ENCODE measurements around the gene TIGD1. TPM values are rescaled to one million over a fixed set of nuclear protein-coding genes. Genes with fewer than 3 reads are reported as not detected.

Gene TIGD1
- total RNA-seq, 1 experiment from 2014 or later: 9.8 TPM

DNA sequence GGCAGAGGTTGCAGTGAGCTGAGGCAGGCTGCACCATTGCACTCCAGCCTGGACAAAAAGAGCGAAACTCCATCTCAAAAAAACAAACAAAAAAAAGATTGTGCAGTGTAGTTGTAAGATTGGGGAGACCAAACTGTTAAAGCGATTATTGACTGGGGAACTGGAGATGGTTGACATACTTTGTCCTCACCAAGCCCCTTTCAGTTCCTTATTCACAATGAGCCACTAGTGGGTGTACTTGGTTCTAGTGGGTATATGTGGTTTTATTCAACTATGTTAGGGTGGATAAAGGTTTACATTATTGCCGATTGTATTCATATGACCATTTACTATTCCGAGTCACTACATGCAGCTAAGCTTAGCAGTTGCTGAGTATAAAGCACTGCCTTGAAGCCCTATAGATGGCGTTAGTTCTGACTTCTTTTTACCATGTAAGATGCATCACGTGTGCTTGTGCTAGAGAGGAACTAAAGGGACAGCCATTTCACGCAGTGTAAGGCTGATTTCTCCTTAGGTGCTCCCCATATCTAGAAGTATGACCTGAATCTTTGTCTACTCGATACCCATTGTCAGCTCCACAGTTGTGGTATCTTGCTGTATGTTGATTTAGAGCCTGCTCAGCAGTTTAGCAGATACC is 12.3 kb upstream of the TIGD1 start:
- CTCF ChIA-PET: interaction anchor here (0.6 kb wide), 1 partner anchor 51 kb away, joined by 14 read pairs; no protein-coding TSS in a partner anchor
- BruUV-seq (replicated peaks): no TSS peak
- TF ChIP-seq EZH2 (IDR thresholded peaks at IDR 0.05; ENCODE audit: borderline replicate concordance, low read depth, low read length, poor library complexity, severe bottlenecking): no peak
- TF ChIP-seq, protein P1, sequence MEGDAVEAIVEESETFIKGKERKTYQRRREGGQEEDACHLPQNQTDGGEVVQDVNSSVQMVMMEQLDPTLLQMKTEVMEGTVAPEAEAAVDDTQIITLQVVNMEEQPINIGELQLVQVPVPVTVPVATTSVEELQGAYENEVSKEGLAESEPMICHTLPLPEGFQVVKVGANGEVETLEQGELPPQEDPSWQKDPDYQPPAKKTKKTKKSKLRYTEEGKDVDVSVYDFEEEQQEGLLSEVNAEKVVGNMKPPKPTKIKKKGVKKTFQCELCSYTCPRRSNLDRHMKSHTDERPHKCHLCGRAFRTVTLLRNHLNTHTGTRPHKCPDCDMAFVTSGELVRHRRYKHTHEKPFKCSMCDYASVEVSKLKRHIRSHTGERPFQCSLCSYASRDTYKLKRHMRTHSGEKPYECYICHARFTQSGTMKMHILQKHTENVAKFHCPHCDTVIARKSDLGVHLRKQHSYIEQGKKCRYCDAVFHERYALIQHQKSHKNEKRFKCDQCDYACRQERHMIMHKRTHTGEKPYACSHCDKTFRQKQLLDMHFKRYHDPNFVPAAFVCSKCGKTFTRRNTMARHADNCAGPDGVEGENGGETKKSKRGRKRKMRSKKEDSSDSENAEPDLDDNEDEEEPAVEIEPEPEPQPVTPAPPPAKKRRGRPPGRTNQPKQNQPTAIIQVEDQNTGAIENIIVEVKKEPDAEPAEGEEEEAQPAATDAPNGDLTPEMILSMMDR (conservative IDR thresholded peaks at IDR 0.05; ENCODE audit: low read depth, low read length): no peak
- Histone ChIP-seq H3K4me3 (ENCODE audit: low read depth, low read length, poor library complexity, severe bottlenecking) (no peak overlapping the region), H3K27me3 (replicated peaks; ENCODE audit: insufficient read depth, low read depth, low read length, poor library complexity) (no peaks in the 10 kb centered on the region), H3K4me1 (ENCODE audit: insufficient read depth, low read length, poor library complexity, severe bottlenecking) (no peaks in the 10 kb centered on the region), H3K36me3 (ENCODE audit: insufficient read depth, low read length, poor library complexity, severe bottlenecking) (peaks cover 66% of the 10 kb centered on the region), H3K27ac (ENCODE audit: low read depth, low read length, poor library complexity, severe bottlenecking) (no peak overlapping the region), H3K9me3 (ENCODE audit: low read depth, low read length, poor library complexity, severe bottlenecking) (no peaks in the 10 kb centered on the region)
- intact Hi-C loops (cut with micrococcal nuclease; ENCODE audit: unreplicated experiment): no loop called here
- POLR2A ChIA-PET (ENCODE audit: low non-redundant PET): no interaction called here
- DNase-seq (ENCODE audit: low spot score): no peak

DNA sequence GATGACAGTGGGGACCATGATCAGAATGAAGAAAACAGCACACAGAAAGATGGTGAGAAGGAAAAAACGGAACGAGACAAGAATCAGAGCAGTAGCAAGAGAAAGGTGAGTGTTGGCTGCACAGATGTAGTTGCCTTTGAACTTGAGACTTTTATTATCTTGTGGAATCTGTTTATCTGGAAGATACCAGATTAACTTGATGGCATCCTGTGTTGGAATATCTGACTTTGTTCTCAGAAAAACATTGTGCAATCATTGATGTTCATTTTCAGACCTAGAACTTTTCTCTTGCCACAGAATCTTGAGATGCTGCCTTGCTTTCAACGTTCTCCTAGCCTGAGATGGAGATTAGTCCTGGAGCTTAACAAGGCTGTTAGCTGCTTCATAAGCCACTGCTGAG is 6.1 kb upstream of the TIGD1 start:
- H3K36me3 ChIP-seq (ENCODE audit: insufficient read depth, low read length, poor library complexity, severe bottlenecking): peaks cover 43% of the 10 kb centered on the region
- CTCF ChIA-PET: no interaction called here

DNA sequence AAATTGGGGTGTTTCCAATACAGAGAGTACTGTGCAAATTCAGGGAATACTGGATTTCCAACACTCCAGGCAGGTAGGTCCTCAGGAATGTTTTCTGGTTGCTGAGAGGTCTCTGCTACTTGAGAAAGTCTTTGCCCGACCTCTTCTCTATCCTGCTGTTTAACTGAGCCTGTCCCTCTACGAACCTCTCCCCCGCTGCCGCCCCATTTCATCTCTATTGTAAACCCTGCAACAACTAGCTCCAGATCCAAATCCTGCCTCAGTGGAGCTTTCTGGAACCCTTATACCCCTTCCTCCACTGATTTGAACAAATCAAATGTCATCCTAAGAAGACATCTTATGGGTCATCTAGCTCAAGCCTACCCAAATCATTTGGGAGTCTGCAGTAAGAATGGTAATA is 1.4 kb upstream of the TIGD1 start:
- ChIA-PET CTCF (no interaction called here), POLR2A (ENCODE audit: low non-redundant PET) (no interaction called here)
- no peaks in the 10 kb centered on the region for H3K27me3 ChIP-seq (replicated peaks; ENCODE audit: insufficient read depth, low read depth, low read length, poor library complexity)
- BruUV-seq (replicated peaks): no TSS peak
- H3K36me3 ChIP-seq (ENCODE audit: insufficient read depth, low read length, poor library complexity, severe bottlenecking): peaks cover 18% of the 10 kb centered on the region
- peaks cover 8% of the 10 kb centered on the region for H3K4me1 ChIP-seq (ENCODE audit: insufficient read depth, low read length, poor library complexity, severe bottlenecking)
- TF ChIP-seq EZH2 (IDR thresholded peaks at IDR 0.05; ENCODE audit: borderline replicate concordance, low read depth, low read length, poor library complexity, severe bottlenecking): no peak
- TF ChIP-seq, protein P1 (conservative IDR thresholded peaks at IDR 0.05; ENCODE audit: low read depth, low read length): no peak
- no peak for DNase-seq (ENCODE audit: low spot score)
- peak overlapping the region; percentile 76 for H3K4me3 ChIP-seq (ENCODE audit: low read depth, low read length, poor library complexity, severe bottlenecking)
- H3K9me3 ChIP-seq (ENCODE audit: low read depth, low read length, poor library complexity, severe bottlenecking): no peaks in the 10 kb centered on the region
- intact Hi-C loops (cut with micrococcal nuclease; ENCODE audit: unreplicated experiment): no loop called here
- H3K27ac ChIP-seq (ENCODE audit: low read depth, low read length, poor library complexity, severe bottlenecking): no peak overlapping the region

More for the DNA sequence above, 6.1 kb upstream of the TIGD1 start:
- POLR2A ChIA-PET (ENCODE audit: low non-redundant PET): no interaction called here
- Histone ChIP-seq H3K27me3 (replicated peaks; ENCODE audit: insufficient read depth, low read depth, low read length, poor library complexity) (no peaks in the 10 kb centered on the region), H3K9me3 (ENCODE audit: low read depth, low read length, poor library complexity, severe bottlenecking) (no peaks in the 10 kb centered on the region), H3K27ac (ENCODE audit: low read depth, low read length, poor library complexity, severe bottlenecking) (no peak overlapping the region), H3K4me1 (ENCODE audit: insufficient read depth, low read length, poor library complexity, severe bottlenecking) (peaks cover 6% of the 10 kb centered on the region), H3K4me3 (ENCODE audit: low read depth, low read length, poor library complexity, severe bottlenecking) (no peak overlapping the region)
- no peak for TF ChIP-seq EZH2 (IDR thresholded peaks at IDR 0.05; ENCODE audit: borderline replicate concordance, low read depth, low read length, poor library complexity, severe bottlenecking)
- TF ChIP-seq, protein P1 (conservative IDR thresholded peaks at IDR 0.05; ENCODE audit: low read depth, low read length): no peak
- BruUV-seq (replicated peaks): no TSS peak
- intact Hi-C loops (cut with micrococcal nuclease; ENCODE audit: unreplicated experiment): no loop called here
- DNase-seq (ENCODE audit: low spot score): no peak
